Spinal cord (tissue), 10 donors: Measurements from ENCODE around the gene XRN1. TPM values are rescaled to one million over a fixed set of nuclear protein-coding genes. Genes with fewer than 3 reads are reported as not detected.

Source experiments
- DNase-seq, 6 donors: peaks; one replicate each; pipeline versions ENCODE4 v3.0.0 to v3.0.0-alpha.2; 2013 to 2015; ENCODE audit warnings: low spot score in 6 of 6, low read depth in 4 of 6
- H3K27ac ChIP-seq: one replicate; pipeline ENCODE4 v1.5.1; 2013; ENCODE audit warnings: low read depth, low read length, control low read depth
- H3K27me3 ChIP-seq: one replicate; pipeline ENCODE4 v1.6.1; 2013; ENCODE audit warnings: low read length; ENCODE audit not compliant: control insufficient read depth, insufficient read depth
- H3K36me3 ChIP-seq: one replicate; pipeline ENCODE4 v1.6.1; 2013; ENCODE audit warnings: low read length; ENCODE audit not compliant: control insufficient read depth, insufficient read depth
- H3K4me1 ChIP-seq: one replicate; pipeline ENCODE4 v1.6.1; 2013; ENCODE audit warnings: low read length; ENCODE audit not compliant: control insufficient read depth, insufficient read depth
- H3K4me3 ChIP-seq: one replicate; pipeline ENCODE4 v1.5.1; 2013; ENCODE audit warnings: low read depth, low read length, control low read depth
- H3K9me3 ChIP-seq: one replicate; pipeline ENCODE4 v1.6.1; 2013; ENCODE audit warnings: low read length; ENCODE audit not compliant: control insufficient read depth, insufficient read depth
- WGBS: methylation state at CpG from one replicate; pipeline ENCODE4 v1.1.5; 2013; ENCODE audit warnings: missing lambda C conversion rate; ENCODE audit not compliant: insufficient coverage; 5-methylcytosine and 5-hydroxymethylcytosine counted together
- polyA plus RNA-seq, 2 donors: library from polyadenylated mRNA; unstranded; fragments of 120-200 nt; gene quantifications; one replicate each; pipeline ENCODE4 v1.2.1, GENCODE V29; 2013; ENCODE audit not compliant: insufficient read length in 2 of 2
- small RNA-seq: library from RNA; depleted of rRNA; stranded (forward); fragments of <200 nt; gene quantifications from one replicate; pipeline ENCODE3, GENCODE V24; 2014; ENCODE audit warnings: low replicate concordance
- total RNA-seq, 2 donors: library from RNA; depleted of rRNA in 1 of 2; stranded (reverse); fragments of 120-200 nt in 1 of 2; fragments of >200 nt in 1 of 2; gene quantifications; one replicate each; pipeline versions ENCODE4 v1.2.3 to v1.2.4, GENCODE V29; 2013 to 2014
- donor health status: healthy.

Gene XRN1
- total and polyA plus RNA-seq, 4 donors, result 11.6 to 75.5 (median 24.1) TPM

GRCh38 chr3:142263112-142263511, 184.7 kb downstream of the XRN1 start:
- Histone ChIP-seq H3K4me1 (no peaks in the 10 kb centered on the region), H3K27me3 (no peaks in the 10 kb centered on the region), H3K36me3 (no peaks in the 10 kb centered on the region), H3K4me3 (no peak overlapping the region), H3K9me3 (no peaks in the 10 kb centered on the region), H3K27ac (no peak overlapping the region)
- 0% methylated on average over 1 of the region's 2 CpGs for WGBS
- no peak for DNase-seq

DNA sequence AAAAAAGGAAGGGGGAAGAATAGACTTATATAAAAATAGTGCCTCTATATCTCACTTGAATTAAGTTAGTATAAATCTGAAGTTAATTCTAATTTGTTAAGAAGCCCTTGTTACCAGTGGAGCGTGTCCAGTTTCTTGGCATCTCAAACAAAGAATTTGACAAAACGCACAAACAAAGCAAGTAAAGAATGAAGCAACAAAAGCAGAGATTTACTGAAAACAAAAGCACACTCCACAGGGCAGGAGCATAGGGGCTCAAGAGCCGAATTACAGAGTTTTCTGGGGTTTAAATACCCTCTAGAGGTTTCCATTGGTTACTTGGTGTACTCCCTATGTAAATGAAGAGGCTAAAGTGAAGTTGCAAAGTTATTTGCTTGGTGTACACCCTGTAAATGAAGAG, 188.5 kb downstream of the XRN1 start:
- no peaks in the 10 kb centered on the region for H3K36me3 ChIP-seq
- no peaks in the 10 kb centered on the region for H3K9me3 ChIP-seq
- DNase-seq, result peak in 1 of 6 donors; percentile 14
- 50% methylated on average over 1 of the region's 3 CpGs for WGBS
- H3K4me1 ChIP-seq, result no peaks in the 10 kb centered on the region
- no peak overlapping the region for H3K27ac ChIP-seq
- no peaks in the 10 kb centered on the region for H3K27me3 ChIP-seq
- H3K4me3 ChIP-seq, result no peak overlapping the region

DNA sequence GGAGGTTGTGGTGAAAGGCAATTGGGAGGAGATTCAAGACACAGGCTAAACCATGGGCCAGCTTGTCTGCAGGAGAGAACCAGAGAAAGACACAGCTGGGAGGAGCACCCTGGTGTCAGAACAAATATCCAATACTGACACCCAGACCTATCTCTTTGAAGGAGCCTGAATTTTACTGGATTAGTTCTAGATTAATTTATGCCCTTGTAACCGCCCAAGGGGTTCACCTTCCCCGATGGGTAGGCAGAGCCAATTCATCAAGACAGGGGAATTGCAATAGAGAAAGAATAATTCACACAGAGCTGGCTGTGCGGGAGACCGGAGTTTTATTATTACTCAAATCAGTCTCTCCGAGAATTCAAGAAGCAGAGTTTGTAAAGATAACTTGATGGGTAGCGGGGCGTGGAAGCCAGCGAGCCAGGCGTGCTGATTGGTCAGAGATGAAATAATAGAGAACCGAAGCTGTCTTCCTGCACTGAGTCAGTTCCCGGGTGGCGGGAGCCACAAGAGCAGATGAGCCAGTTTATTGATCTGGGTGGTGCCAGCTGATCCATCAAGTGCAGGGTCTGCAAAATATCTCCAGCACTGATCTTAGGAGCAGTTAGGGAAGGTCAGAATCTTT, 191.0 kb downstream of the XRN1 start:
- no peaks in the 10 kb centered on the region for H3K36me3 ChIP-seq
- no peaks in the 10 kb centered on the region for H3K9me3 ChIP-seq
- WGBS, result 81% methylated on average over 8 of the region's 12 CpGs
- no peaks in the 10 kb centered on the region for H3K27me3 ChIP-seq
- no peak overlapping the region for H3K27ac ChIP-seq
- no peak overlapping the region for H3K4me3 ChIP-seq
- DNase-seq, result no peak
- no peaks in the 10 kb centered on the region for H3K4me1 ChIP-seq

Small RNA genes lying within 50 kb of the gene (small RNA-seq; reads per million reads assigned to genes)
- gene RNU1-100P (not detected), gene RNU6-1294P (not detected)

Other genes starting within 250 kb of the XRN1 start
- gene GK5, start 222.5 kb downstream of the XRN1 start, total RNA-seq, result 10 to 100 TPM; 16.5 to 28.4 TPM
- 10 to 100 TPM; 12.0 to 21.9 TPM for gene GK5, start 222.5 kb downstream of the XRN1 start, polyA plus RNA-seq
- 10 to 100 TPM; 22.3 to 44.3 TPM for gene ATR, start 130.7 kb upstream of the XRN1 start, total RNA-seq
- 10 to 100 TPM; 18.0 to 21.2 TPM for gene ATR, start 130.7 kb upstream of the XRN1 start, polyA plus RNA-seq
- 1 to 10 TPM; 3.8 to 4.7 TPM for gene PLS1, start 148.4 kb upstream of the XRN1 start, total RNA-seq
- gene PLS1, start 148.4 kb upstream of the XRN1 start, polyA plus RNA-seq, result 1 to 10 TPM; 3.1 to 3.4 TPM